Vagina (tissue), 2 donors: ENCODE data around the gene GRM2.

Experiments
- CTCF ChIP-seq, 3 experiments: fragments of 450-650 bp in 2 of 3; fragments of 200-600 bp in 1 of 3; sonication (generic) in 1 of 3; IDR thresholded peaks; one replicate each; pipeline ENCODE4 v1.5.1; 2017 to 2019; ENCODE audit warnings: antibody characterized with exemption in 3 of 3, mild to moderate bottlenecking in 2 of 3, moderate library complexity in 2 of 3
- POLR2A ChIP-seq, 2 donors: fragments of 450-650 bp; IDR thresholded peaks; one replicate each; pipeline ENCODE4 v1.6.1; 2017; ENCODE audit warnings: antibody characterized with exemption in 2 of 2, mild to moderate bottlenecking in 2 of 2, moderate library complexity in 2 of 2

DNA sequence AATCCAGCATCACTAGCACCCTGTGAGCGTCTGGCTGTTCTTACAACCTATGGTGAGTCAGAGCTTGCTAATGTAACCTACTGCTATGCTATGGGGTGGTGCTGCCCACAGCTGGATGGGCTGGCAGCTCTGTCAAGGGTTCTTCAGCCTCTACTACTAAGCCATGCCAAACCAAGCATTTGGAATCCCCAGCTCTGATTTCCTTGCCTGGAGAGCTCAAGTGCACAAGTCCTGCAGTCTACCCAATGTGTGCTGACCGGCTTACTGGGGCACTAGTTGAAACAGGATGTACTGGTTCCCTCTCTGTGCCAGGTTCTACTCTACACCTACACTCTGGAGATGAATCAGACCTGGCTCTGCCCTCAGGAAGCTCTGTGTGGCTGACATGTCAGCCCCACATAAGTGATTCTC is 31.7 kb upstream of the GRM2 start:
- TF ChIP-seq CTCF (IDR thresholded peaks at IDR 0.05) (no peak), POLR2A (IDR thresholded peaks at IDR 0.05) (no peak)
